HG02884 (cell line): ENCODE measurements around the gene CBLN4.

Source experiments
- ATAC-seq: cut with Tn5 transposase; IDR thresholded peaks from one replicate; pipeline ENCODE4 v1.9.1; 2021; ENCODE audit warnings: mild to moderate bottlenecking, moderate library complexity; ENCODE audit not compliant: unreplicated experiment

CBLN4 gene

GRCh38 chr20:55947701-55948100, 57.6 kb downstream of the CBLN4 start:
- no peak for ATAC-seq
